Tibial nerve (tissue), 4 donors: Measurements from ENCODE around the gene PRKCH. TPM values are rescaled to one million over a fixed set of nuclear protein-coding genes. Genes with fewer than 3 reads are reported as not detected.
A peak's percentile ranks its signal among the peaks of the same experiment; 100 is the strongest.

ENCODE experiments used
- DNase-seq, 2 donors: peaks; one replicate each; pipeline ENCODE4 v3.0.0-alpha.2; 2019; ENCODE audit warnings: low spot score in 2 of 2
- H3K27ac ChIP-seq, 4 donors: fragments of 200-600 bp; sonication (generic) in 3 of 4; one replicate each; pipeline ENCODE4 v1.5.1; 2017 to 2019; ENCODE audit warnings: mild to moderate bottlenecking in 1 of 4
- H3K27me3 ChIP-seq, 2 donors: fragments of 200-600 bp; sonication (generic) in 1 of 2; one replicate each; pipeline versions ENCODE4 v1.5.1 to v1.6.0; 2017 to 2019
- H3K36me3 ChIP-seq, 3 donors: fragments of 200-600 bp; sonication (generic); one replicate each; pipeline ENCODE4 v1.5.1; 2018 to 2019
- H3K4me1 ChIP-seq, 4 donors: fragments of 200-600 bp; sonication (generic) in 3 of 4; one replicate each; pipeline ENCODE4 v1.5.1; 2017 to 2019
- H3K4me3 ChIP-seq, 4 donors: fragments of 200-600 bp; sonication (generic) in 3 of 4; one replicate each; pipeline ENCODE4 v1.5.1; 2017 to 2019; ENCODE audit warnings: mild to moderate bottlenecking in 1 of 4, moderate library complexity in 1 of 4
- H3K9me3 ChIP-seq, 4 donors: fragments of 200-600 bp; sonication (generic) in 3 of 4; one replicate each; pipeline ENCODE4 v1.5.1; 2017 to 2019
- EP300 ChIP-seq, 2 donors: sonication (generic); formaldehyde crosslinking; IDR thresholded peaks; one replicate each; pipeline ENCODE4 v1.6.1; 2017; ENCODE audit warnings: antibody characterized with exemption in 2 of 2, mild to moderate bottlenecking in 1 of 2
- POLR2A ChIP-seq, 2 donors: fragments of 450-650 bp; IDR thresholded peaks; one replicate each; pipeline ENCODE4 v1.6.1; 2017; ENCODE audit warnings: antibody characterized with exemption in 2 of 2, mild to moderate bottlenecking in 2 of 2, moderate library complexity in 2 of 2
- WGBS, 2 donors: methylation state at CpG; one replicate each; pipeline ENCODE4 v1.1.5; 2018; 5-methylcytosine and 5-hydroxymethylcytosine counted together
- total RNA-seq, 4 donors: library from RNA; depleted of rRNA; stranded (reverse); fragments of >200 nt; gene quantifications; one replicate each; pipeline ENCODE4 v1.1.0, GENCODE V29; 2016
- TF ChIP-seq, protein P1 (sequence below), 5 experiments: fragments of 200-600 bp in 3 of 5; fragments of 450-650 bp in 2 of 5; sonication (generic) in 3 of 5; IDR thresholded peaks; one replicate each; pipeline ENCODE4 v1.5.1; 2016 to 2019; ENCODE audit warnings: antibody characterized with exemption in 5 of 5, mild to moderate bottlenecking in 3 of 5, moderate library complexity in 2 of 5

PRKCH gene
- total RNA-seq, 4 donors from 2014 or later, result 26.4 to 33.9 (median 29.2) TPM

DNA sequence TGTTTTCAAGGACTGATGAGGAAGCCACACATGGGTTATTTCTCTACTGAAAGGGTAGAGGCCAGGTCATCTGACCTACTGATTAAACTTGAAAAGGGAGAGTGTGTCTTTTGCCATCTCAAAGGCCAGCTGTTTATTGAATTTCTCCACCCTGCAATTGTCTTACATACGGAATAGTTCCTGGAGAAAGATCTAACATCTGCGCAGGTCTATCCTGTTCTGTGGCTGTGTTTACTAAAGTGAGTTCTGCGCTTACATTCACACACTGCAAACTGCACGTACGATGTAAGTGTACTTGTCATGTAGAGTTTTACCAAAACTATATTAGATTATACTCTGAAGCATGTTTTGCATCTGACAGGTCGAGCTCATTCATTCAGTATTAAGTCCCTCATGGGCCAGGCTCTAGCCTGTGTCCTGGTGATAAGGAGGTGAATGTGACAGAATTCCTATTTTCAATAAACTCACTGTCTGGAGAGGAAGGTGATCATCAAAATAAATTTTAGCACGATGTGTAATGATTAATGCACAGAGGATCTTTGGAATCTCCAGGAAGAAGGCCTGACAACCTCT is 96.6 kb downstream of the PRKCH start:
- H3K27ac ChIP-seq, result no peak overlapping the region
- no peak overlapping the region for H3K4me3 ChIP-seq
- H3K36me3 ChIP-seq, result no peaks in the 10 kb centered on the region
- H3K4me1 ChIP-seq, result peaks cover 0 to 14% (median 7%) of the 10 kb centered on the region in 4 donors
- H3K9me3 ChIP-seq, result no peaks in the 10 kb centered on the region
- DNase-seq, result no peak
- whole genome bisulfite sequencing, 2 donors, result 76 to 84% methylated on average over 7 of the region's 7 CpGs
- H3K27me3 ChIP-seq, result no peaks in the 10 kb centered on the region
- TF ChIP-seq EP300 (IDR thresholded peaks at IDR 0.05) (no peak), POLR2A (IDR thresholded peaks at IDR 0.05) (no peak)
- TF ChIP-seq, protein P1, sequence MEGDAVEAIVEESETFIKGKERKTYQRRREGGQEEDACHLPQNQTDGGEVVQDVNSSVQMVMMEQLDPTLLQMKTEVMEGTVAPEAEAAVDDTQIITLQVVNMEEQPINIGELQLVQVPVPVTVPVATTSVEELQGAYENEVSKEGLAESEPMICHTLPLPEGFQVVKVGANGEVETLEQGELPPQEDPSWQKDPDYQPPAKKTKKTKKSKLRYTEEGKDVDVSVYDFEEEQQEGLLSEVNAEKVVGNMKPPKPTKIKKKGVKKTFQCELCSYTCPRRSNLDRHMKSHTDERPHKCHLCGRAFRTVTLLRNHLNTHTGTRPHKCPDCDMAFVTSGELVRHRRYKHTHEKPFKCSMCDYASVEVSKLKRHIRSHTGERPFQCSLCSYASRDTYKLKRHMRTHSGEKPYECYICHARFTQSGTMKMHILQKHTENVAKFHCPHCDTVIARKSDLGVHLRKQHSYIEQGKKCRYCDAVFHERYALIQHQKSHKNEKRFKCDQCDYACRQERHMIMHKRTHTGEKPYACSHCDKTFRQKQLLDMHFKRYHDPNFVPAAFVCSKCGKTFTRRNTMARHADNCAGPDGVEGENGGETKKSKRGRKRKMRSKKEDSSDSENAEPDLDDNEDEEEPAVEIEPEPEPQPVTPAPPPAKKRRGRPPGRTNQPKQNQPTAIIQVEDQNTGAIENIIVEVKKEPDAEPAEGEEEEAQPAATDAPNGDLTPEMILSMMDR (IDR thresholded peaks at IDR 0.05), result no peak

DNA sequence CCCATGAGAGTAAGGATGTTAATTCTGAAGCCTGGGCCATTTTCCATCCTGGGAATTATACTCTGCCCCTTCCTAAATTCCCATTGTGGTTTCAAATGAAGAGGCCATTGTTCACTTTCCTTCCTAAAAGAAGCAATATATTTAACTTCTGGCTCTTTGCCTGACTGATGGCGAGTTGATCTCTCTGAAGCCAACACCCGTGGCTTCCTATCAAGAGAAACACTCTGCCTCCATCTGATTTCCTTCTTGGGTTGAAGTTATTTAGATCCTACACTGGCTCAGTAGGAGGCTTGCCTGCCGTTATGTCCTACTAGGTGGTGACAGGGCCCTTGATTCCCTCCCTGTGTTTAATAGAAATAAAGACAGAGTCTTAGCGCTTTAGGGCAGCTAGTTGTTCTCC is 97.4 kb downstream of the PRKCH start:
- no peak for DNase-seq
- Histone ChIP-seq H3K36me3 (no peaks in the 10 kb centered on the region), H3K27me3 (no peaks in the 10 kb centered on the region), H3K4me1 (peaks cover 0 to 14% (median 7%) of the 10 kb centered on the region in 4 donors), H3K9me3 (no peaks in the 10 kb centered on the region), H3K27ac (no peak overlapping the region), H3K4me3 (no peak overlapping the region)
- TF ChIP-seq EP300 (IDR thresholded peaks at IDR 0.05) (peak in 1 of 2 donors; percentile 21), POLR2A (IDR thresholded peaks at IDR 0.05) (no peak)
- TF ChIP-seq, protein P1 (IDR thresholded peaks at IDR 0.05), result no peak
- WGBS, 2 donors, result 24 to 25% methylated on average over 4 of the region's 4 CpGs

DNA sequence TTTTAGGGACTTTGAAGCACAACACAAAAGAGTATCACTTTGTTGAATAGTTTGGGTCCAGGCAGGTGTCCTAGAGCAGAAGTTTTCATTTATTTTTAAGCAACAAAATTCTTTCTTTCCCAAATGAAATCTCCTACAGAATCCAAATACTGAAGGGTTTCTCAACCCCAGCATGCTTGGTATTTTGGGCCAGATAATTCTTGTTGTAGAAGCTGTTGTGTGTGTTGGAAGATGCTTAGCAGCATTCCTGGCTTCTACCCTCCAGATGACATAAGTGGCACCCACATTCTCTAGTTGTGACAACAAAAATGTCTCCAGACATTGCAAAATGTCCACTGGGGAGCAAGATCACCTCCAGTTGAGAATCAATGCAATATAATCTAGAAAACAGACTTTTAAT is 97.8 kb downstream of the PRKCH start:
- DNase-seq, result no peak
- H3K4me3 ChIP-seq, result no peak overlapping the region
- H3K27ac ChIP-seq, result no peak overlapping the region
- no peaks in the 10 kb centered on the region for H3K36me3 ChIP-seq
- no peaks in the 10 kb centered on the region for H3K9me3 ChIP-seq
- H3K4me1 ChIP-seq, result peaks cover 0 to 14% (median 7%) of the 10 kb centered on the region in 4 donors
- no peak for TF ChIP-seq EP300 (IDR thresholded peaks at IDR 0.05)
- TF ChIP-seq POLR2A (IDR thresholded peaks at IDR 0.05), result no peak
- TF ChIP-seq, protein P1 (IDR thresholded peaks at IDR 0.05), result no peak
- no peaks in the 10 kb centered on the region for H3K27me3 ChIP-seq

DNA sequence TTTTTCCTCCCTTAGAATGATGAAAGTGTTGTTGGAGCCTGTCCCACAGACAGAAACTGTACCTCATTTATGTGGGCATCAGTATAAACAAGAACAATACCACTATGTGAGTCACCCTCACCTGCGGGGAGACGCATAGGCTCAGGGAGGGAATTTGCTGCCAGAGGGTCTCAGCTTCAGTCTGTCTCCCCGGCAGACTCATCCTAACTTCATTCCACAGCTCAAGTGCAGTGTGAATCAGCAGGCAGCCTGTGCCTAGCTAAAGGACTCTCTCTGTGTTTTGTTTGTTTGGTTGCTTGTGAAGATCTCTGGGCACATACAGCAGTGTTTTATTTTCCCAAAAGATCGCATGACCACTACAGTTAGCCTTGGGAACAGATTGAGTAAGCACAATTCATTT is 98.9 kb downstream of the PRKCH start:
- 72 to 79% methylated on average over 4 of the region's 4 CpGs for WGBS, 2 donors
- Histone ChIP-seq H3K27me3 (no peaks in the 10 kb centered on the region), H3K27ac (peak overlapping the region in 1 of 4 donors; percentile 33), H3K9me3 (no peaks in the 10 kb centered on the region), H3K4me3 (no peak overlapping the region), H3K36me3 (no peaks in the 10 kb centered on the region), H3K4me1 (peaks cover 0 to 14% (median 7%) of the 10 kb centered on the region in 4 donors)
- no peak for TF ChIP-seq POLR2A (IDR thresholded peaks at IDR 0.05)
- TF ChIP-seq, protein P1 (IDR thresholded peaks at IDR 0.05), result no peak
- TF ChIP-seq EP300 (IDR thresholded peaks at IDR 0.05), result no peak
- DNase-seq, result no peak

DNA sequence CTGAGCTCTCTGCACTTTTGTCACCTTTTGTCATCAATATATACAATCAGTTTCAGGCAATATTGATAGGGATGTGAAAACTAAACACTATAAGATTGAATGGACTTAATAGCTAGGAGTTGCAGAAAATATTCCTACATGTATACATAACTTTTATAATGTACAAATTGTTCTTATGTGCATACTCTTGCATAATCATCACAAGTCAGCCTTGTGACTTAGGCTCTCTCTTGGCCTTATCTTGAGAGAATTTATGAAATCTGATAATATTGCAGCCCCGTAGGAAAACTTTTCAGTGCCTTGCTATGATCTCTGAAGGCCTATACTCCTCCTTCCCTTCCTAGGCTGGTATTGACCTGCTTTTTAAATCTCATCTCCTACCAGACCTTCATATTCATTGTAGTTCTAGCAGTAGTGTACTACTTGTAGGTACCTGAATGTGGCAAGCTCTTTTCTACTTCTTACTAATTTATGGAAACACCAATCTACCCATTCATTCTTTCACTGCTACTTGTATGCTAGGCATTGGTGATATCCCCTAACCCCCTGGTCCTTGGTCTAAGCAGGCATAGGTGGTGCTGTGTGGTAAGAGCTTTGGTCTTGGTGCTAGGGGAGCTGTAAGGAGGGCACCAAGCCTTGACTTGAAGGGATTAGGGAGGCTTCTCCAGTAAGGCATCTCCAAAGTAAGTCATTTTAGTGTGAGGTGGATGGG is 100.0 kb downstream of the PRKCH start:
- WGBS, 2 donors, result 88 to 91% methylated on average over 1 of the region's 1 CpG
- Histone ChIP-seq H3K9me3 (no peaks in the 10 kb centered on the region), H3K27me3 (no peaks in the 10 kb centered on the region), H3K36me3 (no peaks in the 10 kb centered on the region), H3K27ac (no peak overlapping the region), H3K4me1 (peaks cover 0 to 14% (median 7%) of the 10 kb centered on the region in 4 donors), H3K4me3 (no peak overlapping the region)
- TF ChIP-seq, protein P1 (IDR thresholded peaks at IDR 0.05), result no peak
- TF ChIP-seq EP300 (IDR thresholded peaks at IDR 0.05) (no peak), POLR2A (IDR thresholded peaks at IDR 0.05) (no peak)
- no peak for DNase-seq
